ENCODE results near the gene SPSB1. TPM values are rescaled to one million over a fixed set of nuclear protein-coding genes. Genes with fewer than 3 reads are reported as not detected.

Gene SPSB1
- total and polyA plus RNA-seq, 2 of the 4 experiments (the other 2 are of a cell fraction), result 16.7 to 19.8 TPM

- ATAC-seq (ENCODE audit: low read depth), result no peak
- Histone ChIP-seq H3K79me1 (ENCODE audit: low read depth in 1 of 2, low read length in 2 of 2) (0 out of 4 replicates have a peak, but pooled peaks cover 0 to 3% of the 10 kb centered on the region in 2 experiments), H4K20me1 (ENCODE audit: insufficient read depth, low read length) (no peaks in the 10 kb centered on the region), H3K4me3 (ENCODE audit: insufficient read depth, low read depth, low read length) (no peak overlapping the region), H2BK20ac (ENCODE audit: low read depth, low read length) (no peak overlapping the region; the same call in 1 of the 2 replicates), H3K14ac (replicated peaks; ENCODE audit: low read depth, low read length) (no peak overlapping the region), H2BK15ac (ENCODE audit: low read depth, low read length) (no peak overlapping the region), H3K4ac (ENCODE audit: low read depth, low read length) (peak overlapping the region; percentile 15; the same call in 1 of the 2 replicates), H2AFZ (replicated peaks; ENCODE audit: low read length, poor library complexity) (peak overlapping the region; percentile 11), H3K56ac (ENCODE audit: extremely low read depth, insufficient read depth, low read length) (no peak overlapping the region), H3K27me3 (ENCODE audit: control insufficient read depth, insufficient read depth, low read length) (peaks cover 4% of the 10 kb centered on the region), H2BK120ac (ENCODE audit: low read depth, low read length) (peak overlapping the region; percentile 46), H3K9me3 (ENCODE audit: control insufficient read depth, insufficient read depth, low read length) (no peaks in the 10 kb centered on the region), H3K36me3 (ENCODE audit: control insufficient read depth, insufficient read depth, low read length) (no peaks in the 10 kb centered on the region), H2BK5ac (ENCODE audit: low read depth, low read length, poor library complexity, severe bottlenecking) (no peak overlapping the region), H3K9me1 (ENCODE audit: insufficient read depth, low read length) (peaks cover 15% of the 10 kb centered on the region), H4K91ac (ENCODE audit: insufficient read depth, low read depth, low read length) (no peak overlapping the region), H3K4me1 (ENCODE audit: control insufficient read depth, insufficient read depth, low read length) (peaks cover 16% of the 10 kb centered on the region), H4K5ac (ENCODE audit: low read depth, low read length) (no peak overlapping the region), H3K23ac (ENCODE audit: low read depth, low read length) (no peak overlapping the region), H3K27ac (ENCODE audit: insufficient read depth, low read length) (no peak overlapping the region), H2AK5ac (ENCODE audit: low read depth, low read length) (peak overlapping the region; percentile 51; the same call in 1 of the 2 replicates), H2AK9ac (replicated peaks; ENCODE audit: low read depth, low read length, poor library complexity) (peak overlapping the region; percentile 50), H3K4me2 (ENCODE audit: low read depth, low read length) (no peak overlapping the region), H3K9ac (ENCODE audit: low read depth, low read length) (no peak overlapping the region), H3K18ac (ENCODE audit: low read depth, low read length) (no peak overlapping the region), H4K8ac (ENCODE audit: low read depth in 2 of 2, low read length in 2 of 2) (no peak overlapping the region)
- dilution Hi-C loops (cut with HindIII; ENCODE audit: low sequenced_read_pairs, unreplicated experiment) (no loop called here), intact Hi-C loops (cut with micrococcal nuclease) (no loop called here), in situ Hi-C loops (cut with MboI; ENCODE audit: low sequenced_read_pairs) (no loop called here)
- BruUV-seq (replicated peaks), result no TSS peak
- ChIA-PET POLR2A (ENCODE audit: unreplicated experiment) (no interaction called here), CTCF (no interaction called here)
- TF ChIP-seq BHLHE40 (IDR thresholded peaks at IDR 0.05; ENCODE audit: low read depth, low read length) (no peak), RAD21 (IDR thresholded peaks at IDR 0.05; ENCODE audit: low read length) (no peak), SMC3 (IDR thresholded peaks at IDR 0.05; ENCODE audit: low read depth, low read length) (no peak), POLR2A (IDR thresholded peaks at IDR 0.05; ENCODE audit: low read depth, low read length) (no peak), MAZ (IDR thresholded peaks at IDR 0.05; ENCODE audit: borderline replicate concordance, low read depth, low read length) (no peak), USF2 (IDR thresholded peaks at IDR 0.05; ENCODE audit: low read depth, low read length) (no peak), FOS (IDR thresholded peaks at IDR 0.05; ENCODE audit: low read depth, low read length) (no peak), NFE2L2 (IDR thresholded peaks at IDR 0.05; ENCODE audit: low read depth, low read length) (no peak), ELK1 (IDR thresholded peaks at IDR 0.05; ENCODE audit: borderline replicate concordance, low read depth, low read length) (no peak), MAFK (IDR thresholded peaks at IDR 0.05; ENCODE audit: low read depth, low read length) (no peak), MXI1 (IDR thresholded peaks at IDR 0.05; ENCODE audit: borderline replicate concordance, low read depth, low read length) (no peak), RFX5 (IDR thresholded peaks at IDR 0.05; ENCODE audit: low read depth, low read length) (no peak), CEBPB (IDR thresholded peaks at IDR 0.05; ENCODE audit: low read depth, low read length) (no peak), CHD1 (IDR thresholded peaks at IDR 0.05; ENCODE audit: low read depth, low read length) (no peak), CTCF (conservative IDR thresholded peaks at IDR 0.05; ENCODE audit: low read depth, low read length) (no peak), RCOR1 (IDR thresholded peaks at IDR 0.05; ENCODE audit: insufficient replicate concordance, low read length) (no peak)
- WGBS, 2 experiments (ENCODE audit: extremely low coverage in 2 of 2, insufficient read length in 1 of 2), result 80% methylated on average over 5 of the region's 9 CpGs; no CpG with 5 or more reads in 1 of the 2 experiments
- no peak for DNase-seq
Observed at GRCh38 chr1:9416506-9416905, 123.8 kb downstream of the SPSB1 start.

All from IMR-90 (cell line).